Chondrocyte (in vitro differentiated cells): ENCODE data around the gene DENND2A. TPM values are rescaled to one million over a fixed set of nuclear protein-coding genes. Genes with fewer than 3 reads are reported as not detected.
"Not testable (repeated sequence)": the region's sequence is repeated elsewhere in the genome, so short reads cannot be mapped to it uniquely, and the experiment has no call there.

Experiments used
- DNase-seq: peaks from one replicate; pipeline ENCODE4 v3.0.0; 2021; ENCODE audit warnings: mixed read lengths, low spot score
- H3K27ac Mint-ChIP-seq: one replicate; pipeline ENCODE4 v1.8.0; 2021; ENCODE audit warnings: mild to moderate bottlenecking, moderate library complexity, mixed read lengths; ENCODE audit not compliant: unreplicated experiment
- H3K27me3 Mint-ChIP-seq: 2 replicates; pipeline ENCODE4 v1.8.0; 2021; ENCODE audit warnings: low read depth, mixed read lengths
- H3K36me3 Mint-ChIP-seq: 2 replicates; pipeline ENCODE4 v1.8.0; 2021; ENCODE audit warnings: low read depth, mixed read lengths
- H3K4me1 Mint-ChIP-seq: 2 replicates; pipeline ENCODE4 v1.8.0; 2021; ENCODE audit warnings: low read depth, mild to moderate bottlenecking, mixed read lengths
- H3K4me3 Mint-ChIP-seq: one replicate; pipeline ENCODE4 v1.8.0; 2021; ENCODE audit warnings: mild to moderate bottlenecking, moderate library complexity, mixed read lengths; ENCODE audit not compliant: unreplicated experiment
- H3K9me3 Mint-ChIP-seq: 2 replicates; pipeline ENCODE4 v1.8.0; 2021; ENCODE audit warnings: low read depth, mixed read lengths
- CTCF ChIP-seq: fragments of 200-600 bp; sonication (generic); IDR thresholded peaks from 2 replicates; pipeline ENCODE4 v1.5.0; 2021; ENCODE audit warnings: antibody characterized with exemption, mild to moderate bottlenecking, moderate library complexity
- total RNA-seq: library from RNA; stranded (reverse); gene quantifications from 3 replicates; pipeline ENCODE4 v1.2.1, GENCODE V29; 2021

DENND2A gene
- total RNA-seq, 1 donor from 2014 or later = 16.0 TPM

DNA sequence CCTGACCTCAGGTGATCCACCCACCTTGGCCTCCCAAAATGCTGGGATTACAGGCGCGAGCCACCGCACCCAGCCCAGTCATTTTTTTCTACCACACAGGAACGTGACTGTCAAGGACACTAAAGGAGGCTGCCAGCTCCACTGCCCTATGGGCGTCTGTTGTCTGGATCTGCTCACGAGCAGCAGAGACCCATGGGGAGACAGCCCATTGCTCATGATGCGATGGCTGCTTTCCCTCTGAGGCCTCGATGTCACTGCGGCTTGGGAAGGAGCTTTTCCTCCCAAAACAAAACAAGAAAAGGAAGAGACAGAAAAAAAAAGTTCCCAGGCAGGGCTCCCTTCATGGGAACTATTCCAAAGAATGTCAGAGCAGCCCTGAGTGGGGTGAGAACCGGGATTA is 70.5 kb downstream of the DENND2A start:
- peaks cover 9% of the 10 kb centered on the region for H3K36me3 Mint-ChIP-seq
- H3K27me3 Mint-ChIP-seq = no peaks in the 10 kb centered on the region
- DNase-seq = no peak
- H3K27ac Mint-ChIP-seq = no peak overlapping the region
- TF ChIP-seq CTCF = no peak
- H3K4me1 Mint-ChIP-seq = peaks cover 20% of the 10 kb centered on the region
- H3K9me3 Mint-ChIP-seq = no peaks in the 10 kb centered on the region
- H3K4me3 Mint-ChIP-seq = no peak overlapping the region

- no peak overlapping the region for H3K27ac Mint-ChIP-seq
- H3K4me3 Mint-ChIP-seq = no peak overlapping the region
- H3K36me3 Mint-ChIP-seq = peaks cover 8% of the 10 kb centered on the region
- TF ChIP-seq CTCF = no peak
- peaks cover 20% of the 10 kb centered on the region for H3K4me1 Mint-ChIP-seq
- H3K27me3 Mint-ChIP-seq = no peaks in the 10 kb centered on the region
- DNase-seq = no peak
- H3K9me3 Mint-ChIP-seq = no peaks in the 10 kb centered on the region
Measured at GRCh38 chr7:140568021-140568813, 72.4 kb downstream of the DENND2A start.

DNA sequence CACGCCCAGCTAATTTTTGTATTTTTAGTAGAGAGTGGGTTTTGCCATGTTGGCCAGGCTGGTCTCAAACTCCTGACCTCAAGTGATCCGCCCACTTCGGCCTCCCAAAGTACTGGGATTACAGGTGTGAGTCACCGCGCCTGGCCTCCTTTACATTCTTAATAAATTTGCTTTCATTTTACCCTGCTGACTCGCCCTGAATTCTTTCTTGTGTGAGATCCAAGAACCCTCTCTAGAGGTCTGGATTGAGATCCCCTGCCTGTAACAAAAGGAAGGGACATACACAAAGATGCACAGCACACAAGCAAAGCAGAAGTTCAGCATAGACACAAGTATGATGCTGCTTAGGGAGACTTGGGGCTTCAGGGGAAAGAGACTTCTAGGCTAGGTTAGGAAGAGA is 74.4 kb downstream of the DENND2A start:
- H3K27ac Mint-ChIP-seq, H3K9me3 Mint-ChIP-seq, DNase-seq, H3K27me3 Mint-ChIP-seq, H3K4me3 Mint-ChIP-seq: not testable (repeated sequence)
- H3K4me1 Mint-ChIP-seq = peaks cover 20% of the 10 kb centered on the region
- H3K36me3 Mint-ChIP-seq = peaks cover 12% of the 10 kb centered on the region

DNA sequence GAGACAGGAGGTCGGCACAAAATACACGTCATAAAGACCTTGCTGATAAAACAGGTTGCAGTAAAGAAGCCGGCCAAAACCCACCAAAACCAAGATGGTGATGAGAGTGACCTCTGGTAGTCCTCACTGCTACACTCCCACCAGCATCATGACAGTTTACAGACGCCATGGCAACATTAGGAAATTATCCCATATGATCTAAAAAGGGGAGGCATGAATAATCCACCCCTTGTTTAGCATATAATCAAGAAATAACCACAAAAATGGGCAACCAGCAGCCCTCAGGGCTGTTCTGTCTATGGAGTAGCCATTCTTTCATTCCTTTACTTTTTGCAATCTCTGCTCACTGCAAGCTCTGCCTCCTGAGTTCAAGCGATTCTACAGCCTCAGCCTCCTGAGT is 74.9 kb downstream of the DENND2A start:
- peaks cover 12% of the 10 kb centered on the region for H3K36me3 Mint-ChIP-seq
- H3K4me3 Mint-ChIP-seq, DNase-seq, H3K9me3 Mint-ChIP-seq, H3K27ac Mint-ChIP-seq, H3K27me3 Mint-ChIP-seq: not testable (repeated sequence)
- peaks cover 20% of the 10 kb centered on the region for H3K4me1 Mint-ChIP-seq

DNA sequence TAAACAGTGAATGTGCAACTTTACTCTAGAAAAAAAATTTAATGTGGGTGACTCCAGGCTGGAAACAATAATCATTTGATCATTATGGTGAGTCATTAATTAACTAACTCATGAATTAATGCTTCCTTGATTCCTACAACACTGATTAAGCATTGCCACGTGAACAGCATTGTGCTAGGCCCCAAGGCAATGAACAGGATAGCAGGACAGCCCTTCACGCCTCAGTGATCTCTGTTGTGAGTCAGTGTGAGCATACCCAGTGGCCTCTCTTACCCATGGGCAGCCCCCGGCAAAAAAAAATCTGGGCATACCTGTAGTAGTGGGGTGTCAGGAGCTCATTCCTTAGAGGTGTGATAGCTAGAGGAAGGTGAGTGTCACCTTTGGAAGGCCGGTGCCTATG is 76.0 kb downstream of the DENND2A start:
- Mint-ChIP-seq H3K9me3 (no peaks in the 10 kb centered on the region), H3K36me3 (peaks cover 14% of the 10 kb centered on the region), H3K27me3 (no peaks in the 10 kb centered on the region), H3K27ac (no peak overlapping the region), H3K4me3 (no peak overlapping the region), H3K4me1 (peaks cover 17% of the 10 kb centered on the region)
- TF ChIP-seq CTCF = no peak
- DNase-seq = no peak

- TF ChIP-seq CTCF = no peak
- H3K9me3 Mint-ChIP-seq = no peaks in the 10 kb centered on the region
- H3K4me1 Mint-ChIP-seq = peaks cover 17% of the 10 kb centered on the region
- H3K36me3 Mint-ChIP-seq = peaks cover 16% of the 10 kb centered on the region
- H3K27ac Mint-ChIP-seq = no peak overlapping the region
- H3K27me3 Mint-ChIP-seq = no peaks in the 10 kb centered on the region
- H3K4me3 Mint-ChIP-seq = no peak overlapping the region
- DNase-seq = no peak
Measured at GRCh38 chr7:140562926-140563481, 77.6 kb downstream of the DENND2A start.
